HG02840 (cell line): Measurements from ENCODE around the gene TEX13D.

Experiments used
- ATAC-seq: cut with Tn5 transposase; IDR thresholded peaks from one replicate; pipeline ENCODE4 v1.9.1; 2021; ENCODE audit warnings: mild to moderate bottlenecking, moderate library complexity, moderate number of reproducible peaks; ENCODE audit not compliant: unreplicated experiment, low FRiP score

Gene TEX13D

GRCh38 chrX:124347242-124347641 is 14.8 kb downstream of the TEX13D start:
- ATAC-seq = no peak

- no peak for ATAC-seq
Measured at GRCh38 chrX:124348182-124348581, 15.7 kb downstream of the TEX13D start.

- ATAC-seq = no peak
Measured at GRCh38 chrX:124348885-124349453, 16.5 kb downstream of the TEX13D start.

GRCh38 chrX:124354648-124355047 is 22.2 kb downstream of the TEX13D start:
- no peak for ATAC-seq

- ATAC-seq = no peak
Measured at GRCh38 chrX:124358800-124359383, 26.4 kb downstream of the TEX13D start.

GRCh38 chrX:124362072-124362471 is 29.6 kb downstream of the TEX13D start:
- no peak for ATAC-seq

GRCh38 chrX:124362761-124363160 is 30.3 kb downstream of the TEX13D start:
- no peak for ATAC-seq

GRCh38 chrX:124369722-124370121 is 37.3 kb downstream of the TEX13D start:
- ATAC-seq = no peak

- ATAC-seq = no peak
Measured at GRCh38 chrX:124373348-124373747, 40.9 kb downstream of the TEX13D start.

- no peak for ATAC-seq
Measured at GRCh38 chrX:124378643-124379042, 46.2 kb downstream of the TEX13D start.

- no peak for ATAC-seq
Measured at GRCh38 chrX:124383354-124383753, 50.9 kb downstream of the TEX13D start.

- ATAC-seq = no peak
Measured at GRCh38 chrX:124386401-124386800, 53.9 kb downstream of the TEX13D start.
